Prostate gland (tissue), 2 donors: ENCODE measurements around the gene MBD3L5.

Experiments used
- POLR2A ChIP-seq: fragments of 450-650 bp; IDR thresholded peaks from one replicate; pipeline ENCODE4 v1.6.1; 2016; ENCODE audit warnings: antibody characterized with exemption, mild to moderate bottlenecking
- POLR2AphosphoS5 ChIP-seq: sonication (generic); formaldehyde crosslinking; IDR thresholded peaks from one replicate; pipeline ENCODE4 v1.6.1; 2017; ENCODE audit warnings: antibody characterized with exemption
- TF ChIP-seq, protein P1 (sequence below), 4 experiments: fragments of 200-600 bp in 2 of 4; fragments of 450-650 bp in 2 of 4; sonication (generic) in 2 of 4; IDR thresholded peaks; 1 replicate in 3 of 4; 2 replicates in 1 of 4; pipeline ENCODE4 v1.5.1; 2016 to 2019; ENCODE audit warnings: antibody characterized with exemption in 4 of 4, mild to moderate bottlenecking in 2 of 4, moderate library complexity in 2 of 4

DNA sequence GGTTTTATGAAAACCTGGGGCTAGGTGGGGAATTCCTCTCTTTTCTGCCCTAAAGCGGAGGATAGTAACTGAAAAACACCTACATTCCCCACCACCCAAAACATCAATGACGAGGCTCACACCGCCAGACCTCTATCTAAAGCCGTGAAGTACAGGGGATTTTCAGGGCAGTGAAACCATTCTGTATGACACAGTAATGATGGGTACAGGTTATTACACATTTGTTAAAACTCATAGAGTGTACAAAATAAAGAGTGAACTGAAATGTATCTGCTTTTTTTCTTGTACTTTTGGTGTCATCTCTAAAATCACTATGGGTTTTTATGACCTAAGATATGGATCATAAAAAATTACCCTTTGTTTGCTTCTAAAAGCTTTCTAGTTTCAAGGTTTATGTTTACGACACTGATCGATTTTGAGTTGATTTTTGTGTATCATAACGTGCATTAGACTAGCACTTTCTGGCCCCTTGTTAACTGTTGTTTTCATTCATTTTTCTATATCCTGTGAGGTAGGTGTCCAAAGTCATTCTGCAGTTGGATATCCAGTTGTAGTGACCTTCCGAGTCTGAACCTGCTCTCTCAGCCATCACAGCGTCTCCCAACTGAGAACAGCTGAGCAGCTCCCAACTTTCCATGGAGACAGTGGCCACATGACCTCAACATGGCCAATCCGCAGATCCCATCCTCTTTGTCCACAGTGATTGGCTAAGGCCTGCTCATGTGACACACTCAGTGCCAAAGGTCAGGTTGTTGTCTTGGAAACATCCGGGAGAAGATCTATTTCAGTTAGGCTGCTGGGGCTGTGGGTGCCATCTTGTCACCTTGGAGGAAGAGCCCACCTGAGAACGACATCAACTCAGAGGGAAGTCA lies 19.4 kb upstream of the MBD3L5 start:
- TF ChIP-seq, protein P1, sequence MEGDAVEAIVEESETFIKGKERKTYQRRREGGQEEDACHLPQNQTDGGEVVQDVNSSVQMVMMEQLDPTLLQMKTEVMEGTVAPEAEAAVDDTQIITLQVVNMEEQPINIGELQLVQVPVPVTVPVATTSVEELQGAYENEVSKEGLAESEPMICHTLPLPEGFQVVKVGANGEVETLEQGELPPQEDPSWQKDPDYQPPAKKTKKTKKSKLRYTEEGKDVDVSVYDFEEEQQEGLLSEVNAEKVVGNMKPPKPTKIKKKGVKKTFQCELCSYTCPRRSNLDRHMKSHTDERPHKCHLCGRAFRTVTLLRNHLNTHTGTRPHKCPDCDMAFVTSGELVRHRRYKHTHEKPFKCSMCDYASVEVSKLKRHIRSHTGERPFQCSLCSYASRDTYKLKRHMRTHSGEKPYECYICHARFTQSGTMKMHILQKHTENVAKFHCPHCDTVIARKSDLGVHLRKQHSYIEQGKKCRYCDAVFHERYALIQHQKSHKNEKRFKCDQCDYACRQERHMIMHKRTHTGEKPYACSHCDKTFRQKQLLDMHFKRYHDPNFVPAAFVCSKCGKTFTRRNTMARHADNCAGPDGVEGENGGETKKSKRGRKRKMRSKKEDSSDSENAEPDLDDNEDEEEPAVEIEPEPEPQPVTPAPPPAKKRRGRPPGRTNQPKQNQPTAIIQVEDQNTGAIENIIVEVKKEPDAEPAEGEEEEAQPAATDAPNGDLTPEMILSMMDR (IDR thresholded peaks at IDR 0.05), result no peak
- TF ChIP-seq POLR2A (no peak), POLR2AphosphoS5 (no peak)
